GM12878 (cell line): ENCODE measurements around the gene FCRL2. TPM values are rescaled to one million over a fixed set of nuclear protein-coding genes. Genes with fewer than 3 reads are reported as not detected.

ENCODE experiments used
- ATAC-seq: fragments of 200-7000 bp; cut with Tn5 transposase; 3 replicates; pipeline ENCODE4 v1.9.1; 2020; ENCODE audit warnings: mild to moderate bottlenecking, moderate library complexity
- BruUV-seq: library from RNA; stranded (reverse); fragments of 400-500 nt; replicated peaks from 2 replicates; lab custom pipeline; 2021; lab: Mats Ljungman, UMichigan
- CTCF ChIA-PET: fragments of 300-600 bp; sonication (Branson Sonifier 250); formaldehyde crosslinking; extraction: SDS; loops from one replicate; lab custom pipeline; 2021; ENCODE audit warnings: inconsistent platforms; lab: Yijun Ruan, JAX
- POLR2A ChIA-PET: fragments of 350-600 bp; formaldehyde crosslinking; extraction: SDS; loops from one replicate; lab custom pipeline; 2021; ENCODE audit warnings: inconsistent platforms; lab: Charles Lee
- RAD21 ChIA-PET: fragments of 300-600 bp; sonication (Branson Sonifier 250); formaldehyde crosslinking; loops from one replicate; lab custom pipeline; 2023; ENCODE audit warnings: antibody characterized with exemption; ENCODE audit not compliant: unreplicated experiment; lab: Charles Lee
- SMC1A ChIA-PET: fragments of 300-600 bp; sonication (Branson Sonifier 250); formaldehyde crosslinking; loops from one replicate; lab custom pipeline; 2023; ENCODE audit not compliant: unreplicated experiment, uncharacterized antibody; lab: Charles Lee
- DNase-seq: peaks from one replicate; pipeline ENCODE4 v3.0.0-alpha.2; 2011; ENCODE audit warnings: low read depth, low spot score
- FAIRE-seq: peaks from 3 replicates; lab custom pipeline; 2011; peaks lifted over from hg19 to GRCh38; lab: Jason Lieb, UNC
- H2AFZ ChIP-seq: 2 replicates; pipeline ENCODE4 v1.6.0; 2011; ENCODE audit warnings: low read depth, low read length, control low read depth; ENCODE audit not compliant: control insufficient read depth
- H3K27ac ChIP-seq: 2 replicates; pipeline ENCODE4 v1.5.1; 2011; ENCODE audit warnings: control low read depth; ENCODE audit not compliant: control insufficient read depth, insufficient read depth
- H3K27me3 ChIP-seq, 2 experiments: replicated peaks in 1 of 2; 2 replicates each; pipeline versions ENCODE4 v1.6.0 to v1.6.1; 2011; ENCODE audit warnings: low read length in 1 of 2; ENCODE audit not compliant: control insufficient read depth in 2 of 2, insufficient read depth in 2 of 2
- H3K36me3 ChIP-seq, 2 experiments: 2 replicates each; pipeline ENCODE4 v1.5.1; 2011; ENCODE audit warnings: low read length in 1 of 2; ENCODE audit not compliant: control insufficient read depth in 2 of 2, insufficient read depth in 2 of 2
- H3K4me1 ChIP-seq: 2 replicates; pipeline ENCODE4 v1.6.1; 2011; ENCODE audit warnings: mild to moderate bottlenecking, low read length, moderate library complexity, mixed read lengths; ENCODE audit not compliant: control insufficient read depth, insufficient read depth
- H3K4me2 ChIP-seq: 2 replicates; pipeline ENCODE4 v1.6.0; 2011; ENCODE audit warnings: control low read depth; ENCODE audit not compliant: control insufficient read depth, insufficient read depth
- H3K4me3 ChIP-seq: fragments of 200-600 bp; sonication (generic); 2 replicates; pipeline ENCODE4 v1.5.1; 2016
- H3K79me2 ChIP-seq: 2 replicates; pipeline ENCODE4 v1.6.0; 2011; ENCODE audit warnings: low read length; ENCODE audit not compliant: control insufficient read depth, insufficient read depth
- H3K9ac ChIP-seq: 2 replicates; pipeline ENCODE4 v1.8.0; 2011; ENCODE audit warnings: low read length, control low read depth, mixed read lengths; ENCODE audit not compliant: control insufficient read depth, insufficient read depth
- H3K9me3 ChIP-seq: replicated peaks from 3 replicates; pipeline ENCODE4 v1.5.1; 2011; ENCODE audit warnings: mild to moderate bottlenecking, low read length; ENCODE audit not compliant: control insufficient read depth, insufficient read depth
- H4K20me1 ChIP-seq: 2 replicates; pipeline ENCODE4 v1.6.0; 2011; ENCODE audit not compliant: control insufficient read depth, insufficient read depth
- ASH2L ChIP-seq: fragments of 300-600, 200-600 bp; sonication (generic); IDR thresholded peaks from 2 replicates; pipeline ENCODE4 v1.6.1; 2017; ENCODE audit warnings: low read depth, mild to moderate bottlenecking, borderline replicate concordance
- BCLAF1 ChIP-seq: fragments of 450-650 bp; IDR thresholded peaks from 2 replicates; pipeline ENCODE4 v1.6.1; 2017; ENCODE audit warnings: antibody characterized with exemption, mild to moderate bottlenecking, moderate library complexity
- CHD1 ChIP-seq: IDR thresholded peaks from 2 replicates; pipeline ENCODE4 v1.6.1; 2012; ENCODE audit warnings: low read depth, low read length, improper control_type of control experiment
- HDAC6 ChIP-seq: fragments of 200-600 bp; sonication (generic); IDR thresholded peaks from one replicate; pipeline ENCODE4 v1.8.0; 2017; ENCODE audit warnings: antibody characterized with exemption; ENCODE audit not compliant: unreplicated experiment
- IKZF1 ChIP-seq: fragments of 450-650 bp; conservative IDR thresholded peaks from 2 replicates; pipeline ENCODE4 v1.6.1; 2017; ENCODE audit warnings: antibody characterized with exemption, mild to moderate bottlenecking
- IRF5 ChIP-seq: fragments of 450-650 bp; IDR thresholded peaks from 2 replicates; pipeline ENCODE4 v1.6.1; 2017; ENCODE audit warnings: borderline replicate concordance
- MYB ChIP-seq: fragments of 150-350 bp; IDR thresholded peaks from 2 replicates; pipeline ENCODE4 v1.6.1; 2014; ENCODE audit warnings: mild to moderate bottlenecking, low read depth, low read length, borderline replicate concordance
- NR2C2 ChIP-seq: IDR thresholded peaks from 2 replicates; pipeline ENCODE4 v1.6.1; 2011; ENCODE audit warnings: borderline replicate concordance, low read depth; ENCODE audit not compliant: control insufficient read depth, insufficient read length
- SMARCA5 ChIP-seq: fragments of 450-650 bp; IDR thresholded peaks from 2 replicates; pipeline ENCODE4 v1.6.1; 2017; ENCODE audit warnings: mild to moderate bottlenecking
- SMC3 ChIP-seq: IDR thresholded peaks from 2 replicates; pipeline ENCODE4 v1.6.1; 2011; ENCODE audit warnings: low read length, improper control_type of control experiment, borderline replicate concordance
- TCF3 ChIP-seq: IDR thresholded peaks from 2 replicates; pipeline ENCODE4 v1.6.1; 2012; ENCODE audit warnings: low read depth, mild to moderate bottlenecking, low read length, borderline replicate concordance; ENCODE audit not compliant: insufficient read depth
- USF1 ChIP-seq: IDR thresholded peaks from 2 replicates; pipeline ENCODE4 v1.6.1; 2011; ENCODE audit warnings: borderline replicate concordance, low read depth, mild to moderate bottlenecking, moderate library complexity, mixed read lengths, low read length; ENCODE audit not compliant: insufficient read depth; ENCODE audit errors: extremely low read length
- WRNIP1 ChIP-seq: IDR thresholded peaks from 2 replicates; pipeline ENCODE4 v1.6.1; 2011; ENCODE audit warnings: low read depth, low read length, improper control_type of control experiment, borderline replicate concordance
- ZNF274 ChIP-seq: IDR thresholded peaks from one replicate; pipeline ENCODE4 v1.8.0; 2011; ENCODE audit not compliant: insufficient read length, insufficient read depth
- ZNF622 ChIP-seq: fragments of 450-650 bp; IDR thresholded peaks from 2 replicates; pipeline ENCODE4 v1.6.1; 2017; ENCODE audit warnings: mild to moderate bottlenecking, inconsistent platforms
- WGBS: methylation state at CpG from one replicate; pipeline ENCODE4 v1.1.6; 2016; ENCODE audit warnings: low lambda C conversion rate; ENCODE audit not compliant: insufficient replicate concordance, insufficient coverage; ENCODE audit errors: missing lambda C conversion rate; 5-methylcytosine and 5-hydroxymethylcytosine counted together
- in situ Hi-C: fragments of 300-500 bp; cut with MboI; formaldehyde crosslinking; loops from 9 replicates; pipeline ENCODE4 v1.14.3; 2018; ENCODE audit warnings: mixed read lengths
- intact Hi-C: fragments of 100-400 bp; cut with micrococcal nuclease; formaldehyde crosslinking; loops from one replicate; pipeline ENCODE4 v1.14.2; 2022; ENCODE audit not compliant: unreplicated experiment
- polyA plus RNA-seq, 11 experiments: library from polyadenylated mRNA; depleted of rRNA in 4 of 11; unstranded in 6 of 11; stranded (reverse) in 5 of 11; fragments of >200 nt; fragmentation: Nextera tagmentation in 4 of 11; fragmentation: Illumina TruSeq in 1 of 11; extraction: Ambion mirVana in 4 of 11; extraction: Trizol in 1 of 11; gene quantifications; 1 replicate in 1 of 11; 2 replicates in 10 of 11; pipeline versions ENCODE4 v1.2.1 to v1.2.3, GENCODE V29; 2011 to 2016; ENCODE audit warnings: inconsistent platforms in 2 of 11, missing spikeins in 2 of 11, low read depth in 1 of 11
- total RNA-seq, 4 experiments: library from RNA; depleted of rRNA in 3 of 4; stranded (reverse); fragments of >200 nt in 3 of 4; fragmentation: Illumina TruSeq in 1 of 4; extraction: Trizol in 1 of 4; gene quantifications; 2 replicates each; pipeline versions ENCODE4 v1.2.1 to v1.2.3, GENCODE V29; 2013 to 2021
- TF ChIP-seq, protein P1 (sequence below): IDR thresholded peaks from 2 replicates; pipeline ENCODE4 v1.6.1; 2011; ENCODE audit warnings: low read depth, low read length, improper control_type of control experiment, borderline replicate concordance

FCRL2 gene
- total and polyA plus RNA-seq, 10 of the 15 experiments (the other 5 are each of a cell fraction or from before 2014, with no cell fraction given): 0.07 to 7.3 (median 0.61) TPM

- H3K79me2 ChIP-seq: no peaks in the 10 kb centered on the region
- H3K4me3 ChIP-seq: no peak overlapping the region
- H3K9ac ChIP-seq: no peak overlapping the region
- H3K27me3 ChIP-seq: peaks cover 3 to 7% of the 10 kb centered on the region in 2 experiments; a peak in 1 of 4 replicates
- ChIA-PET SMC1A (interaction anchor here (1.1 to 2.6 kb wide), 4 partner anchors 152 to 269 kb away, joined by 3 to 23 read pairs (median 4); no protein-coding TSS in a partner anchor), RAD21 (interaction anchor here (0.7 to 1.3 kb wide), 6 partner anchors 9 to 210 kb away, joined by 3 to 16 read pairs (median 3); no protein-coding TSS in a partner anchor), POLR2A (interaction anchor here (0.9 kb wide), 1 partner anchor 263 kb away, joined by 3 read pairs; no protein-coding TSS in a partner anchor), CTCF (interaction anchor here (0.6 to 5.0 kb wide), 12 partner anchors 8 to 279 kb away, joined by 3 to 68 read pairs (median 4); no protein-coding TSS in a partner anchor)
- ATAC-seq: no peak
- H3K4me1 ChIP-seq: peaks cover 15% of the 10 kb centered on the region
- WGBS: 47% methylated on average over 2 of the region's 2 CpGs
- in situ Hi-C loops: no loop called here
- no peak for FAIRE-seq
- no peak overlapping the region for H3K27ac ChIP-seq
- TF ChIP-seq TCF3: no peak
- no peak for TF ChIP-seq IRF5
- no peak for TF ChIP-seq ZNF622
- no peak for TF ChIP-seq NR2C2
- TF ChIP-seq, protein P1, sequence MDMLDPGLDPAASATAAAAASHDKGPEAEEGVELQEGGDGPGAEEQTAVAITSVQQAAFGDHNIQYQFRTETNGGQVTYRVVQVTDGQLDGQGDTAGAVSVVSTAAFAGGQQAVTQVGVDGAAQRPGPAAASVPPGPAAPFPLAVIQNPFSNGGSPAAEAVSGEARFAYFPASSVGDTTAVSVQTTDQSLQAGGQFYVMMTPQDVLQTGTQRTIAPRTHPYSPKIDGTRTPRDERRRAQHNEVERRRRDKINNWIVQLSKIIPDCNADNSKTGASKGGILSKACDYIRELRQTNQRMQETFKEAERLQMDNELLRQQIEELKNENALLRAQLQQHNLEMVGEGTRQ: no peak
- TF ChIP-seq USF1: no peak
- TF ChIP-seq ZNF274: no peak
- TF ChIP-seq SMC3: no peak
- TF ChIP-seq CHD1: no peak
- TF ChIP-seq MYB: no peak
- TF ChIP-seq BCLAF1: no peak
- TF ChIP-seq SMARCA5: no peak
- no peak for TF ChIP-seq HDAC6
- TF ChIP-seq ASH2L: no peak
- no peak for TF ChIP-seq WRNIP1
- no peak for TF ChIP-seq IKZF1
- H3K36me3 ChIP-seq: no peaks in the 10 kb centered on the region
- H3K4me2 ChIP-seq: no peak overlapping the region
- intact Hi-C loops: loop anchor here (5.0 to 10.0 kb wide), 2 partner anchors 173 to 400 kb away; no protein-coding TSS in a partner anchor
- H2AFZ ChIP-seq: no peak overlapping the region
- no TSS peak for BruUV-seq
- no peaks in the 10 kb centered on the region for H4K20me1 ChIP-seq
- H3K9me3 ChIP-seq: no peaks in the 10 kb centered on the region
- no peak for DNase-seq
Measured at GRCh38 chr1:157774412-157774811, 2.5 kb downstream of the FCRL2 start.
